Measurements from ENCODE around the gene SENP8. TPM values are rescaled to one million over a fixed set of nuclear protein-coding genes. Genes with fewer than 3 reads are reported as not detected.

Gene SENP8
- total RNA-seq, 6 experiments from 2014 or later: 3.4 to 4.8 (median 3.8) TPM

DNA sequence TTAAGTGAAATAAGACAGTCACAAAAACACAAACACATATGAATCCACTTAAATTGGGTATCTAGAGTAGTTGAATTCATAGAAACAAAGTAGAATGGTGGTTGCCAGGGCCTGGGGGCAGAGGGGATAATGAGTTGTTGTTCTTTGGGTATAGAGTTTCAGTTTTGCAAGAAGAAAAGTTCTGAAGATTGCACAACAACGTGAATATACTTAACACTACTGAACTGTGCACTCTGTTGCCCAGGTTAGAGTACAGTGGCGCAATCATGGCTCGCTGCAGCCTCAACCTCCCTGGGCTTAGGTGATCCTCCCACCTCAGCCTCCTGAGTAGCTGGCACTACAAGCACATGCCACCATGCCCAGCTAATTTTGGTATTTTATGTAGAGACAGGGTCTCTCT is 64.5 kb downstream of the SENP8 start:
- Mint-ChIP-seq H3K4me3 (no peak overlapping the region), H3K36me3 (ENCODE audit: low read depth) (no peaks in the 10 kb centered on the region), H3K27ac (no peak overlapping the region), H3K9me3 (no peaks in the 10 kb centered on the region), H3K27me3 (ENCODE audit: insufficient read depth) (peaks cover 23% of the 10 kb centered on the region), H3K4me1 (ENCODE audit: low read depth) (peaks cover 12% of the 10 kb centered on the region; the same call in 1 of the 2 replicates)
- no peak for DNase-seq
- TF ChIP-seq, protein P1, sequence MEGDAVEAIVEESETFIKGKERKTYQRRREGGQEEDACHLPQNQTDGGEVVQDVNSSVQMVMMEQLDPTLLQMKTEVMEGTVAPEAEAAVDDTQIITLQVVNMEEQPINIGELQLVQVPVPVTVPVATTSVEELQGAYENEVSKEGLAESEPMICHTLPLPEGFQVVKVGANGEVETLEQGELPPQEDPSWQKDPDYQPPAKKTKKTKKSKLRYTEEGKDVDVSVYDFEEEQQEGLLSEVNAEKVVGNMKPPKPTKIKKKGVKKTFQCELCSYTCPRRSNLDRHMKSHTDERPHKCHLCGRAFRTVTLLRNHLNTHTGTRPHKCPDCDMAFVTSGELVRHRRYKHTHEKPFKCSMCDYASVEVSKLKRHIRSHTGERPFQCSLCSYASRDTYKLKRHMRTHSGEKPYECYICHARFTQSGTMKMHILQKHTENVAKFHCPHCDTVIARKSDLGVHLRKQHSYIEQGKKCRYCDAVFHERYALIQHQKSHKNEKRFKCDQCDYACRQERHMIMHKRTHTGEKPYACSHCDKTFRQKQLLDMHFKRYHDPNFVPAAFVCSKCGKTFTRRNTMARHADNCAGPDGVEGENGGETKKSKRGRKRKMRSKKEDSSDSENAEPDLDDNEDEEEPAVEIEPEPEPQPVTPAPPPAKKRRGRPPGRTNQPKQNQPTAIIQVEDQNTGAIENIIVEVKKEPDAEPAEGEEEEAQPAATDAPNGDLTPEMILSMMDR (IDR thresholded peaks at IDR 0.05): no peak

DNA sequence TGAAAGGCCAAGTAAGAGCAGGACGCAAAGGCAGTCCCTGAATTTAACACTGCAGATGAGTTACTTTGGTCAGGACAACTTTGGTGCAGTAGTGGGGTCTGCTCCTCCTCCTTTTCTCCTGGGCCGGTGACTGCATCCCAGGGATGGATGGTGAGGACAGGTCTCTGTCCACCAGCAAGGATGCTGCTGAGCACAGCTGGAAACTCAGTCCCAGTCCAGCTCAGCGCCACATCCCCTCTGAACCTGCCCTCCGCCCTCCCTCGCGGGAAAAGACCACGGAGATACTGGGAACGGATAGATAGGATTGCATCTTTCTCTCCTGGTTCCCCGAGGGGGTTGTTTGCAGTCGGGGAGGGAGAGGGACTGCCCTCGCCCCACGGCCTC is 65.6 kb downstream of the SENP8 start:
- H3K27me3 Mint-ChIP-seq (ENCODE audit: insufficient read depth): peaks cover 21% of the 10 kb centered on the region
- no peaks in the 10 kb centered on the region for H3K36me3 Mint-ChIP-seq (ENCODE audit: low read depth)
- H3K4me3 Mint-ChIP-seq: peak overlapping the region; percentile 53
- TF ChIP-seq, protein P1 (IDR thresholded peaks at IDR 0.05): no peak
- H3K9me3 Mint-ChIP-seq: no peaks in the 10 kb centered on the region
- no peak overlapping the region for H3K27ac Mint-ChIP-seq
- H3K4me1 Mint-ChIP-seq (ENCODE audit: low read depth): peaks cover 12% of the 10 kb centered on the region; the same call in 1 of the 2 replicates
- DNase-seq: no peak

- TF ChIP-seq, protein P1 (IDR thresholded peaks at IDR 0.05): no peak
- Mint-ChIP-seq H3K4me1 (ENCODE audit: low read depth) (peaks cover 12% of the 10 kb centered on the region; the same call in 1 of the 2 replicates), H3K36me3 (ENCODE audit: low read depth) (no peaks in the 10 kb centered on the region), H3K4me3 (peak overlapping the region; percentile 53), H3K27ac (no peak overlapping the region), H3K9me3 (no peaks in the 10 kb centered on the region), H3K27me3 (ENCODE audit: insufficient read depth) (peaks cover 20% of the 10 kb centered on the region)
- peak; percentile 35 for DNase-seq
Measured at GRCh38 chr15:72184165-72184811, 66.1 kb downstream of the SENP8 start.

DNA sequence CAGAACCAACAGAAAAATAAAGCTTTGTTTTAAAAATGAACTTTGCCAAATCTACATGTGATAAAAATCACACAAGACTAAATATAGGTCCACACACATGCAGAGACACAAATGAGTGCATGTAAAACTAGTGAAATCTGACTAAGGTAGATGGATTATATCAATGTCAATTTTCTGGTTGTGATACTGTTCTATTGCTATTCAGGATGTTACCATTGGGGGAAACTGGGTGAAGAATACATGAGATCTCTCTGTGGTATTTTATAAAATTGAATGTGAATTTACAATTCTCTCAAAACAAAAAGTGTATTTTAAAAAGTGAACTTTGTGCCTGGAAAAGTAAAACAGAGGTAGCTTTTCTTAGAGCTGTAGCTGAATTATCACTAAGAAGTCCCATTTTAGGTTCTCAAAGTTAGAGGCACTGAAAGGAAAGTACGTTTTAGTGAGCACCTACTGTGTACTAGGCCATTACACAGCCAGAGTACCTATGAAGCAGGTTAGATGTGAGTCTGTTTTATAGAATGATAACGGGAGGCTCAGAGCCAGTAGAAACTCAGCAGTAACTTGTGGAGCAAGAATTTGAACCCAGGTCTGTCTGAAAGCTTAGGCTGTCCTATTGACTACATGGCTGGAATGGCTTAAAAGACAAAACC is 71.2 kb downstream of the SENP8 start:
- H3K27me3 Mint-ChIP-seq (ENCODE audit: insufficient read depth): peaks cover 13% of the 10 kb centered on the region
- no peak for DNase-seq

DNA sequence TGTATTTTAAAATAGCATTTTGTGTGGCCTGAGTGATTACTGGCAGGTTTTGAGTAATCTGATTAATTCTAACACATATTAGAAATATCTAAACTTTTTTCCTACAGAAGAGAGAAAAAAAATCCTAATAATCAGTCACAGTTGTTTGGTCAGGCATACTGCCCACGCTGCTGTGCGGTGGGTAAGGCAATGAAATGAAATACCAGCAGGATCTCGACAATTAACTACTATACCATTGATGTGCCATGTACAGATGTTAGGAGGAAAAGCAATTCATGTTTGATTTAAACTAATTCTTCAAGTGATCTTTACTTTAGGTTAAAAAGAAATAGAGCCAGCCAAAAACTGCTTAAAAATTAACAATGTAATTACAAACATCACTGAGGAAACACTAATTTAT is 74.2 kb downstream of the SENP8 start:
- no peak overlapping the region for H3K27ac Mint-ChIP-seq
- TF ChIP-seq, protein P1 (IDR thresholded peaks at IDR 0.05): no peak
- no peak overlapping the region for H3K4me3 Mint-ChIP-seq
- no peak for DNase-seq
- H3K4me1 Mint-ChIP-seq (ENCODE audit: low read depth): no peaks in the 10 kb centered on the region; the same call in 1 of the 2 replicates
- no peaks in the 10 kb centered on the region for H3K9me3 Mint-ChIP-seq
- peaks cover 16% of the 10 kb centered on the region for H3K27me3 Mint-ChIP-seq (ENCODE audit: insufficient read depth)
- no peaks in the 10 kb centered on the region for H3K36me3 Mint-ChIP-seq (ENCODE audit: low read depth)

More for the DNA sequence above, 71.2 kb downstream of the SENP8 start:
- Mint-ChIP-seq H3K36me3 (ENCODE audit: low read depth) (no peaks in the 10 kb centered on the region), H3K4me1 (ENCODE audit: low read depth) (0 out of 2 replicates have a peak, but pooled peaks cover 5% of the 10 kb centered on the region), H3K27ac (no peak overlapping the region), H3K9me3 (no peaks in the 10 kb centered on the region), H3K4me3 (no peak overlapping the region)
- TF ChIP-seq, protein P1 (IDR thresholded peaks at IDR 0.05): no peak

Other genes with a start within 250 kb of the SENP8 start
- 10 to 100 TPM; 25.3 to 29.1 (median 27.3) TPM for gene MYO9A, start 253 bp upstream of the SENP8 start, total RNA-seq (2021; fragmentation: NEBNext Ultra II Directional; extraction: Animal tissue kit (Norgen Biotek cat#: 25700))
- under 1 TPM in 1 of 6 experiments, not detected in 5; 0.14 TPM for gene GRAMD2A, start 79.4 kb downstream of the SENP8 start, total RNA-seq (2021; fragmentation: NEBNext Ultra II Directional; extraction: Animal tissue kit (Norgen Biotek cat#: 25700))
- 1,000 to 10,000 TPM; 2,533 to 2,832 (median 2,656) TPM for gene PKM, start 112.8 kb downstream of the SENP8 start, total RNA-seq (2021; fragmentation: NEBNext Ultra II Directional; extraction: Animal tissue kit (Norgen Biotek cat#: 25700))
- 10 to 100 TPM; 21.6 to 27.8 (median 24.6) TPM for gene PARP6, start 154.2 kb downstream of the SENP8 start, total RNA-seq (2021; fragmentation: NEBNext Ultra II Directional; extraction: Animal tissue kit (Norgen Biotek cat#: 25700))
- gene CELF6, start 201.8 kb downstream of the SENP8 start, total RNA-seq (2021; fragmentation: NEBNext Ultra II Directional; extraction: Animal tissue kit (Norgen Biotek cat#: 25700)): under 1 TPM in 4 of 6 experiments, not detected in 2; 0.11 to 0.14 (median 0.12) TPM

All from HFFc6 (cell line).